ENCODE measurements around the gene RUNX2. TPM values are rescaled to one million over a fixed set of nuclear protein-coding genes. Genes with fewer than 3 reads are reported as not detected.

RUNX2 gene
- total and polyA plus RNA-seq, 3 experiments from 2014 or later: 16.1 to 25.8 (median 25.3) TPM

GRCh38 chr6:45545416-45545815 lies 217.3 kb downstream of the RUNX2 start:
- ChIA-PET POLR2A (no interaction called here), CTCF (interaction anchor here (0.7 kb wide), 1 partner anchor 18 kb away, joined by 3 read pairs; no protein-coding TSS in a partner anchor)
- no peak overlapping the region for H3K27ac ChIP-seq (ENCODE audit: low read depth, low read length)
- Mint-ChIP-seq H3K9me3 (no peaks in the 10 kb centered on the region), H3K27ac (peak overlapping the region in 2 of 8 donors; percentile 17 to 19), H3K4me3 (no peak overlapping the region), H3K27me3 (no peaks in the 10 kb centered on the region), H3K4me1 (peaks cover 0 to 36% (median 6%) of the 10 kb centered on the region in 3 donors), H3K36me3 (peaks cover 14 to 17% (median 16%) of the 10 kb centered on the region in 3 donors)
- no peaks in the 10 kb centered on the region for H3K4me1 ChIP-seq (ENCODE audit: insufficient read depth, low read length)
- H3K27me3 ChIP-seq (ENCODE audit: insufficient read depth, low read length, poor library complexity, severe bottlenecking): no peaks in the 10 kb centered on the region
- no peak overlapping the region for H3K4me3 ChIP-seq (ENCODE audit: low read length)
- no peaks in the 10 kb centered on the region for H3K9me3 ChIP-seq (ENCODE audit: low read length)
- DNase-seq: no peak
- H3K36me3 ChIP-seq (ENCODE audit: insufficient read depth, low read length): no peaks in the 10 kb centered on the region

- no peak overlapping the region for H3K27ac ChIP-seq (ENCODE audit: low read depth, low read length)
- ChIA-PET POLR2A (interaction anchor here (0.7 kb wide), 1 partner anchor 17 kb away, joined by 4 read pairs; no protein-coding TSS in a partner anchor), CTCF (interaction anchor here (1.2 kb wide), 1 partner anchor 166 kb away, joined by 3 read pairs; no protein-coding TSS in a partner anchor)
- peaks cover 0 to 3% of the 10 kb centered on the region in 2 donors for H3K27me3 Mint-ChIP-seq
- H3K27ac Mint-ChIP-seq: peak overlapping the region in 3 of 8 donors; percentile 8 to 84 (median 35)
- peaks cover 8 to 14% (median 13%) of the 10 kb centered on the region in 3 donors for H3K36me3 Mint-ChIP-seq
- no peaks in the 10 kb centered on the region for H3K4me1 ChIP-seq (ENCODE audit: insufficient read depth, low read length)
- no peaks in the 10 kb centered on the region for H3K9me3 Mint-ChIP-seq
- no peak overlapping the region for H3K4me3 Mint-ChIP-seq
- H3K9me3 ChIP-seq (ENCODE audit: low read length): no peaks in the 10 kb centered on the region
- no peaks in the 10 kb centered on the region for H3K36me3 ChIP-seq (ENCODE audit: insufficient read depth, low read length)
- H3K27me3 ChIP-seq (ENCODE audit: insufficient read depth, low read length, poor library complexity, severe bottlenecking): no peaks in the 10 kb centered on the region
- H3K4me1 Mint-ChIP-seq: peaks cover 2 to 28% (median 11%) of the 10 kb centered on the region in 3 donors
- no peak overlapping the region for H3K4me3 ChIP-seq (ENCODE audit: low read length)
- DNase-seq: no peak
These were observed 220.8 kb downstream of the RUNX2 start for GRCh38 chr6:45548657-45549515.

- no peaks in the 10 kb centered on the region for H3K4me1 ChIP-seq (ENCODE audit: insufficient read depth, low read length)
- ChIA-PET CTCF (no interaction called here), POLR2A (no interaction called here)
- peaks cover 5 to 42% (median 18%) of the 10 kb centered on the region in 3 donors for H3K4me1 Mint-ChIP-seq
- H3K27ac ChIP-seq (ENCODE audit: low read depth, low read length): no peak overlapping the region
- no peaks in the 10 kb centered on the region for H3K9me3 ChIP-seq (ENCODE audit: low read length)
- H3K27ac Mint-ChIP-seq: peak overlapping the region in 1 of 8 donors; percentile 72
- H3K4me3 Mint-ChIP-seq: no peak overlapping the region
- peaks cover 0 to 3% of the 10 kb centered on the region in 2 donors for H3K27me3 Mint-ChIP-seq
- H3K27me3 ChIP-seq (ENCODE audit: insufficient read depth, low read length, poor library complexity, severe bottlenecking): no peaks in the 10 kb centered on the region
- H3K36me3 ChIP-seq (ENCODE audit: insufficient read depth, low read length): no peaks in the 10 kb centered on the region
- no peaks in the 10 kb centered on the region for H3K9me3 Mint-ChIP-seq
- H3K36me3 Mint-ChIP-seq: peaks cover 4 to 9% (median 4%) of the 10 kb centered on the region in 3 donors
- H3K4me3 ChIP-seq (ENCODE audit: low read length): no peak overlapping the region
- DNase-seq: no peak
These were observed 224.4 kb downstream of the RUNX2 start for GRCh38 chr6:45552536-45552935.

- H3K27ac Mint-ChIP-seq: peak overlapping the region in 5 of 8 donors; percentile 0 to 35 (median 13)
- no peaks in the 10 kb centered on the region for H3K9me3 Mint-ChIP-seq
- Histone ChIP-seq H3K27ac (ENCODE audit: low read depth, low read length) (no peak overlapping the region), H3K4me1 (ENCODE audit: insufficient read depth, low read length) (no peaks in the 10 kb centered on the region), H3K9me3 (ENCODE audit: low read length) (no peaks in the 10 kb centered on the region), H3K36me3 (ENCODE audit: insufficient read depth, low read length) (no peaks in the 10 kb centered on the region), H3K27me3 (ENCODE audit: insufficient read depth, low read length, poor library complexity, severe bottlenecking) (no peaks in the 10 kb centered on the region), H3K4me3 (ENCODE audit: low read length) (no peak overlapping the region)
- H3K27me3 Mint-ChIP-seq: peaks cover 0 to 3% of the 10 kb centered on the region in 2 donors
- no peak overlapping the region for H3K4me3 Mint-ChIP-seq
- DNase-seq: no peak
- POLR2A ChIA-PET: no interaction called here
- peaks cover 0 to 7% (median 0%) of the 10 kb centered on the region in 3 donors for H3K36me3 Mint-ChIP-seq
- peaks cover 5 to 42% (median 18%) of the 10 kb centered on the region in 3 donors for H3K4me1 Mint-ChIP-seq
- CTCF ChIA-PET: no interaction called here
These were observed 225.7 kb downstream of the RUNX2 start for GRCh38 chr6:45553730-45554344.

GRCh38 chr6:45554591-45554990 lies 226.5 kb downstream of the RUNX2 start:
- no peak overlapping the region for H3K4me3 Mint-ChIP-seq
- Histone ChIP-seq H3K9me3 (ENCODE audit: low read length) (no peaks in the 10 kb centered on the region), H3K36me3 (ENCODE audit: insufficient read depth, low read length) (no peaks in the 10 kb centered on the region), H3K27ac (ENCODE audit: low read depth, low read length) (no peak overlapping the region), H3K4me3 (ENCODE audit: low read length) (no peak overlapping the region), H3K27me3 (ENCODE audit: insufficient read depth, low read length, poor library complexity, severe bottlenecking) (no peaks in the 10 kb centered on the region), H3K4me1 (ENCODE audit: insufficient read depth, low read length) (no peaks in the 10 kb centered on the region)
- peaks cover 5 to 48% (median 19%) of the 10 kb centered on the region in 3 donors for H3K4me1 Mint-ChIP-seq
- POLR2A ChIA-PET: no interaction called here
- peaks cover 0 to 3% of the 10 kb centered on the region in 2 donors for H3K27me3 Mint-ChIP-seq
- no peaks in the 10 kb centered on the region for H3K9me3 Mint-ChIP-seq
- no peak overlapping the region for H3K27ac Mint-ChIP-seq
- no peak for DNase-seq
- CTCF ChIA-PET: no interaction called here
- H3K36me3 Mint-ChIP-seq: peaks cover 0 to 7% (median 0%) of the 10 kb centered on the region in 3 donors

GRCh38 chr6:45555981-45556771 lies 228.0 kb downstream of the RUNX2 start:
- Histone ChIP-seq H3K4me3 (ENCODE audit: low read length) (no peak overlapping the region), H3K36me3 (ENCODE audit: insufficient read depth, low read length) (no peaks in the 10 kb centered on the region), H3K4me1 (ENCODE audit: insufficient read depth, low read length) (no peaks in the 10 kb centered on the region), H3K27ac (ENCODE audit: low read depth, low read length) (no peak overlapping the region), H3K27me3 (ENCODE audit: insufficient read depth, low read length, poor library complexity, severe bottlenecking) (no peaks in the 10 kb centered on the region), H3K9me3 (ENCODE audit: low read length) (no peaks in the 10 kb centered on the region)
- CTCF ChIA-PET: no interaction called here
- no peak overlapping the region for H3K4me3 Mint-ChIP-seq
- no peak overlapping the region for H3K27ac Mint-ChIP-seq
- DNase-seq: no peak
- peaks cover 0 to 3% of the 10 kb centered on the region in 2 donors for H3K27me3 Mint-ChIP-seq
- no peaks in the 10 kb centered on the region for H3K9me3 Mint-ChIP-seq
- H3K4me1 Mint-ChIP-seq: peaks cover 5 to 51% (median 19%) of the 10 kb centered on the region in 3 donors
- POLR2A ChIA-PET: no interaction called here
- peaks cover 0 to 7% (median 0%) of the 10 kb centered on the region in 3 donors for H3K36me3 Mint-ChIP-seq

- no peaks in the 10 kb centered on the region for H3K9me3 Mint-ChIP-seq
- Histone ChIP-seq H3K4me3 (ENCODE audit: low read length) (no peak overlapping the region), H3K4me1 (ENCODE audit: insufficient read depth, low read length) (no peaks in the 10 kb centered on the region), H3K36me3 (ENCODE audit: insufficient read depth, low read length) (no peaks in the 10 kb centered on the region), H3K27me3 (ENCODE audit: insufficient read depth, low read length, poor library complexity, severe bottlenecking) (no peaks in the 10 kb centered on the region), H3K9me3 (ENCODE audit: low read length) (no peaks in the 10 kb centered on the region), H3K27ac (ENCODE audit: low read depth, low read length) (no peak overlapping the region)
- no peak for DNase-seq
- ChIA-PET POLR2A (no interaction called here), CTCF (no interaction called here)
- peaks cover 0 to 3% of the 10 kb centered on the region in 2 donors for H3K27me3 Mint-ChIP-seq
- peaks cover 5 to 50% (median 21%) of the 10 kb centered on the region in 3 donors for H3K4me1 Mint-ChIP-seq
- H3K27ac Mint-ChIP-seq: no peak overlapping the region
- peaks cover 0 to 7% (median 0%) of the 10 kb centered on the region in 3 donors for H3K36me3 Mint-ChIP-seq
- H3K4me3 Mint-ChIP-seq: no peak overlapping the region
These were observed 228.7 kb downstream of the RUNX2 start for GRCh38 chr6:45556828-45557227.

All from CD8-positive, alpha-beta memory T cell (primary cell).